ENCODE measurements around the gene CTDSP2.

Gene CTDSP2

GRCh38 chr12:57845478-57846284 lies 848 bp downstream of the CTDSP2 start:
- DNase-seq (ENCODE audit: low read depth) = peak; percentile 34
- TF ChIP-seq CTCF (IDR thresholded peaks at IDR 0.05; ENCODE audit: low read length, missing control alignments) = no peak
- H3K4me3 ChIP-seq (replicated peaks; ENCODE audit: low read depth, low read length) = peak overlapping the region; percentile 98

GRCh38 chr12:57844709-57845477 lies 1.6 kb downstream of the CTDSP2 start:
- TF ChIP-seq CTCF (IDR thresholded peaks at IDR 0.05; ENCODE audit: low read length, missing control alignments) = no peak
- H3K4me3 ChIP-seq (replicated peaks; ENCODE audit: low read depth, low read length) = peak overlapping the region; percentile 98
- peak; percentile 90 for DNase-seq (ENCODE audit: low read depth)

- peak overlapping the region; percentile 98 for H3K4me3 ChIP-seq (replicated peaks; ENCODE audit: low read depth, low read length)
- no peak for TF ChIP-seq CTCF (IDR thresholded peaks at IDR 0.05; ENCODE audit: low read length, missing control alignments)
- no peak for DNase-seq (ENCODE audit: low read depth)
Observed at GRCh38 chr12:57842342-57843294, 3.9 kb downstream of the CTDSP2 start.

- TF ChIP-seq CTCF (IDR thresholded peaks at IDR 0.05; ENCODE audit: low read length, missing control alignments) = no peak
- H3K4me3 ChIP-seq (replicated peaks; ENCODE audit: low read depth, low read length) = no peak overlapping the region
Observed at GRCh38 chr12:57841445-57841844, 5.1 kb downstream of the CTDSP2 start.

GRCh38 chr12:57840726-57841125 lies 5.8 kb downstream of the CTDSP2 start:
- peak; percentile 56 for DNase-seq (ENCODE audit: low read depth)
- TF ChIP-seq CTCF (IDR thresholded peaks at IDR 0.05; ENCODE audit: low read length, missing control alignments) = no peak
- no peak overlapping the region for H3K4me3 ChIP-seq (replicated peaks; ENCODE audit: low read depth, low read length)

More at GRCh38 chr12:57841445-57841844, 5.1 kb downstream of the CTDSP2 start:
- DNase-seq (ENCODE audit: low read depth) = no peak

- no peak overlapping the region for H3K4me3 ChIP-seq (replicated peaks; ENCODE audit: low read depth, low read length)
- TF ChIP-seq CTCF (IDR thresholded peaks at IDR 0.05; ENCODE audit: low read length, missing control alignments) = no peak
- DNase-seq (ENCODE audit: low read depth) = no peak
Observed at GRCh38 chr12:57839996-57840395, 6.5 kb downstream of the CTDSP2 start.

Data from fibroblast of pulmonary artery (primary cell).